IMR-90 (cell line): ENCODE measurements around the gene ZC2HC1C. TPM values are rescaled to one million over a fixed set of nuclear protein-coding genes. Genes with fewer than 3 reads are reported as not detected.

Experiments used
- ATAC-seq: fragments of 200-7000 bp; cut with Tn5 transposase; 2 replicates; pipeline ENCODE4 v1.9.1; 2020; ENCODE audit warnings: low read depth, mild to moderate bottlenecking, moderate library complexity
- BruUV-seq: library from RNA; stranded (reverse); fragments of 400-500 nt; replicated peaks from 2 replicates; lab custom pipeline; 2021; lab: Mats Ljungman, UMichigan
- CTCF ChIA-PET: fragments of 300-600 bp; formaldehyde crosslinking; extraction: SDS; loops from one replicate; lab custom pipeline; 2021; ENCODE audit warnings: antibody characterized with exemption; lab: Yijun Ruan, JAX
- POLR2A ChIA-PET: fragments of 300-600 bp; sonication (Branson Sonifier 250); formaldehyde crosslinking; loops from one replicate; lab custom pipeline; 2022; ENCODE audit warnings: antibody characterized with exemption; ENCODE audit not compliant: unreplicated experiment; lab: Charles Lee
- DNase-seq: peaks from one replicate; pipeline ENCODE4 v3.0.0; 2013
- H2AFZ ChIP-seq: replicated peaks from 2 replicates; pipeline ENCODE3; 2013; ENCODE audit warnings: low read length, mild to moderate bottlenecking; ENCODE audit not compliant: poor library complexity
- H2AK5ac ChIP-seq: 2 replicates; pipeline ENCODE4 v1.6.1; 2013; ENCODE audit warnings: low read depth, low read length, inconsistent platforms
- H2AK9ac ChIP-seq: replicated peaks from 2 replicates; pipeline ENCODE3; 2013; ENCODE audit warnings: mild to moderate bottlenecking, low read depth, low read length, moderate library complexity; ENCODE audit not compliant: poor library complexity
- H2BK120ac ChIP-seq: 2 replicates; pipeline ENCODE4 v1.6.1; 2013; ENCODE audit warnings: low read depth, low read length, inconsistent platforms
- H2BK15ac ChIP-seq: 3 replicates; pipeline ENCODE4 v1.6.1; 2013; ENCODE audit warnings: low read depth, low read length, inconsistent platforms
- H2BK20ac ChIP-seq: 2 replicates; pipeline ENCODE4 v1.6.1; 2013; ENCODE audit warnings: low read depth, mild to moderate bottlenecking, inconsistent platforms, low read length, moderate library complexity
- H2BK5ac ChIP-seq: 2 replicates; pipeline ENCODE4 v1.6.1; 2013; ENCODE audit warnings: mild to moderate bottlenecking, low read depth, low read length, inconsistent platforms; ENCODE audit not compliant: poor library complexity, severe bottlenecking
- H3K14ac ChIP-seq: replicated peaks from 2 replicates; pipeline ENCODE4 v1.6.1; 2013; ENCODE audit warnings: low read depth, low read length, inconsistent platforms
- H3K18ac ChIP-seq: 2 replicates; pipeline ENCODE4 v1.6.1; 2013; ENCODE audit warnings: low read depth, low read length, control low read depth
- H3K23ac ChIP-seq: 2 replicates; pipeline ENCODE4 v1.6.1; 2013; ENCODE audit warnings: low read depth, low read length, inconsistent platforms
- H3K27ac ChIP-seq: 2 replicates; pipeline ENCODE4 v1.5.1; 2013; ENCODE audit warnings: mild to moderate bottlenecking, control low read depth, low read length; ENCODE audit not compliant: insufficient read depth
- H3K27me3 ChIP-seq: 2 replicates; pipeline ENCODE4 v1.6.1; 2013; ENCODE audit warnings: low read length; ENCODE audit not compliant: control insufficient read depth, insufficient read depth
- H3K36me3 ChIP-seq: 2 replicates; pipeline ENCODE4 v1.6.1; 2013; ENCODE audit warnings: low read length, mixed read lengths; ENCODE audit not compliant: control insufficient read depth, insufficient read depth
- H3K4ac ChIP-seq: 2 replicates; pipeline ENCODE4 v1.6.1; 2013; ENCODE audit warnings: low read depth, low read length, inconsistent platforms
- H3K4me1 ChIP-seq: 2 replicates; pipeline ENCODE4 v1.6.1; 2013; ENCODE audit warnings: low read length, mixed read lengths; ENCODE audit not compliant: control insufficient read depth, insufficient read depth
- H3K4me2 ChIP-seq: 2 replicates; pipeline ENCODE4 v1.6.1; 2013; ENCODE audit warnings: low read depth, mild to moderate bottlenecking, control low read depth, low read length, moderate library complexity
- H3K4me3 ChIP-seq: 2 replicates; pipeline ENCODE4 v1.5.1; 2013; ENCODE audit warnings: low read depth, mild to moderate bottlenecking, control low read depth, low read length, moderate library complexity; ENCODE audit not compliant: insufficient read depth
- H3K56ac ChIP-seq: 2 replicates; pipeline ENCODE4 v1.6.1; 2013; ENCODE audit warnings: low read length, inconsistent platforms; ENCODE audit not compliant: insufficient read depth; ENCODE audit errors: extremely low read depth
- H3K79me1 ChIP-seq, 2 experiments: 2 replicates each; pipeline ENCODE4 v1.6.1; 2013; ENCODE audit warnings: low read length in 2 of 2, inconsistent platforms in 1 of 2, low read depth in 1 of 2
- H3K9ac ChIP-seq: 2 replicates; pipeline ENCODE4 v1.6.1; 2013; ENCODE audit warnings: low read depth, low read length, control low read depth
- H3K9me1 ChIP-seq: 2 replicates; pipeline ENCODE4 v1.6.1; 2013; ENCODE audit warnings: low read length, inconsistent platforms; ENCODE audit not compliant: insufficient read depth
- H3K9me3 ChIP-seq: 2 replicates; pipeline ENCODE4 v1.6.1; 2013; ENCODE audit warnings: low read length; ENCODE audit not compliant: control insufficient read depth, insufficient read depth
- H4K20me1 ChIP-seq: 2 replicates; pipeline ENCODE4 v1.6.1; 2013; ENCODE audit warnings: low read length, inconsistent platforms; ENCODE audit not compliant: insufficient read depth
- H4K5ac ChIP-seq: 2 replicates; pipeline ENCODE4 v1.6.1; 2013; ENCODE audit warnings: mild to moderate bottlenecking, low read depth, low read length, control low read depth
- H4K8ac ChIP-seq, 2 experiments: 2 replicates each; pipeline ENCODE4 v1.6.1; 2013; ENCODE audit warnings: low read depth in 2 of 2, low read length in 2 of 2, control low read depth in 1 of 2, inconsistent platforms in 1 of 2
- H4K91ac ChIP-seq: 2 replicates; pipeline ENCODE4 v1.6.1; 2013; ENCODE audit warnings: low read depth, low read length, inconsistent platforms; ENCODE audit not compliant: insufficient read depth
- MAFK ChIP-seq: IDR thresholded peaks from 2 replicates; pipeline ENCODE4 v1.6.1; 2012; ENCODE audit warnings: low read depth, low read length, improper control_type of control experiment
- WGBS, 2 experiments: methylation state at CpG; one replicate each; pipeline versions ENCODE4 v1.1.5 to v1.1.7; 2013; ENCODE audit warnings: missing lambda C conversion rate in 2 of 2; ENCODE audit not compliant: insufficient read length in 1 of 2; ENCODE audit errors: extremely low coverage in 2 of 2; 5-methylcytosine and 5-hydroxymethylcytosine counted together
- dilution Hi-C: fragments of 300-500 bp; cut with HindIII; formaldehyde crosslinking; loops from one replicate; pipeline ENCODE4 v1.14.3; 2018; ENCODE audit warnings: low sequenced_read_pairs; ENCODE audit not compliant: unreplicated experiment
- in situ Hi-C: fragments of 300-500 bp; cut with MboI; formaldehyde crosslinking; loops from 3 replicates; pipeline ENCODE4 v1.14.3; 2019; ENCODE audit warnings: low sequenced_read_pairs, inconsistent platforms, mixed read lengths
- intact Hi-C: fragments of 100-400 bp; cut with micrococcal nuclease; formaldehyde crosslinking; loops from 2 replicates; pipeline ENCODE4 v1.10.0; 2022
- polyA plus RNA-seq, 3 experiments: library from polyadenylated mRNA; depleted of rRNA; stranded (reverse); fragments of >200 nt; gene quantifications; 2 replicates each; pipeline ENCODE4 v1.2.3, GENCODE V29; 2012; ENCODE audit warnings: low replicate concordance in 1 of 3
- total RNA-seq: library from RNA; depleted of rRNA; stranded (reverse); fragments of >200 nt; gene quantifications from 2 replicates; pipeline ENCODE4 v1.2.3, GENCODE V29; 2012

The ZC2HC1C gene
- total and polyA plus RNA-seq, 2 of the 4 experiments (the other 2 are of a cell fraction), result 0.15 to 0.54 TPM

DNA sequence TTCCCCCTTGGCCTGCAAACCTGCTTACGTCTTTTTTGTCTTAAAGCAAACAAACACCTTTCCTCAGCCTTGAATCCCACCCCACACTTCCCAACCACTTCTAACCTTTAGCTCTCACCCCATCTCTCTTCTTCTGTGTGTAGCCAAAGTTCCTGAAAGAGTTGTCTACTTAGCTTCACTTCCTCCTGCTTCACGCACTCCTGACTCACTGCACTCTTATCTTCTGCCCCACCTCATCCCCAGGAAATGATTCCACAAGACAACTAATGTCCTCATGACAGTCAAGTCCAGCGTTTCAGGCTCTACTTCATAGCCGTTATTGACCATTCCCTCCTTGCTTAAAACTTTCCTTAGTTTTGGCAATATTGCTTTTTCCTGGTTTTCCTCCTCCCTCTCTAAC lies 44.4 kb upstream of the ZC2HC1C start:
- H2BK20ac ChIP-seq, result no peak overlapping the region
- H2BK15ac ChIP-seq, result no peak overlapping the region
- ATAC-seq (no peak), DNase-seq (peak; percentile 69)
- no peak overlapping the region for H3K23ac ChIP-seq
- no peaks in the 10 kb centered on the region for H3K9me3 ChIP-seq
- no peak overlapping the region for H4K91ac ChIP-seq
- WGBS, 2 experiments, result 68% methylated on average over 3 of the region's 4 CpGs; no CpG with 5 or more reads in 1 of the 2 experiments
- no peak overlapping the region for H3K4me3 ChIP-seq
- 0 out of 4 replicates have a peak overlapping the region, but pooled peaks of 1 of the 2 experiments have one; percentile 4 for H4K8ac ChIP-seq
- H3K27me3 ChIP-seq, result no peaks in the 10 kb centered on the region
- peaks cover 7% of the 10 kb centered on the region for H3K36me3 ChIP-seq
- H3K9ac ChIP-seq, result no peak overlapping the region
- no TSS peak for BruUV-seq
- no peak overlapping the region for H2AK9ac ChIP-seq
- H3K9me1 ChIP-seq, result peaks cover 5% of the 10 kb centered on the region; the same call in 1 of the 2 replicates
- CTCF ChIA-PET, result interaction anchor here (0.5 kb wide), 1 partner anchor 271 kb away, joined by 3 read pairs; no protein-coding TSS in a partner anchor
- peaks cover 2% of the 10 kb centered on the region; the same call in 1 of the 2 replicates for H3K4me1 ChIP-seq
- POLR2A ChIA-PET, result no interaction called here
- no peaks in the 10 kb centered on the region for H4K20me1 ChIP-seq
- H3K79me1 ChIP-seq, result no peaks in the 10 kb centered on the region; a peak in 1 of 4 replicates
- no peak overlapping the region for H3K14ac ChIP-seq
- no peak overlapping the region for H3K18ac ChIP-seq
- in situ Hi-C loops, result no loop called here
- peak overlapping the region; percentile 23 for H2BK5ac ChIP-seq
- H3K27ac ChIP-seq, result no peak overlapping the region
- no peak overlapping the region for H2AFZ ChIP-seq
- intact Hi-C loops, result no loop called here
- H2AK5ac ChIP-seq, result no peak overlapping the region
- H3K56ac ChIP-seq, result no peak overlapping the region
- no peak overlapping the region; the same call in 1 of the 2 replicates for H3K4ac ChIP-seq
- dilution Hi-C loops, result no loop called here
- no peak overlapping the region for H3K4me2 ChIP-seq
- no peak overlapping the region for H4K5ac ChIP-seq
- no peak for TF ChIP-seq MAFK
- H2BK120ac ChIP-seq, result no peak overlapping the region
